ENCODE measurements around the gene STAT4. TPM values are rescaled to one million over a fixed set of nuclear protein-coding genes. Genes with fewer than 3 reads are reported as not detected.

STAT4 gene
- total RNA-seq, 1 donor: 0.54 TPM

DNA sequence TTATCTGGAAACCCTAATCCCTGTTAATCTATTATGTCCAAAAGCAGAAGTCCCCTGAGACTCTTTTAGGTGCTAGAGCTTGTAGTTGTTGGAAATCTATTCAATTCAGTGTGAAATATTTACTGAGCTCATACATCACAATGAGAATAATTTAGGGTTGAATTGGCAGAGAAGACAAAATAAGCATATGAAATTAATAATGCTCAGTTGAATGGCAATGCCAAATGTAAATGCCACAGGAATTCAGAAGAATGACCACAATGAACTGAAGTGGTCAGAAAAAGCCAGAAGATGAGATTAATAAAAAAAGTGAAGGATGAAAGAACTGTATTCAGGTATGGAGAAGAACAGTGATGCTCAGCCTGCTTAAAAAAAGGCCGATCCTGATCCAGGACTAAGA, 8.0 kb upstream of the STAT4 start:
- H3K4me3 ChIP-seq (ENCODE audit: low read depth, low read length): no peak overlapping the region
- no peak for DNase-seq (ENCODE audit: low read depth)
- TF ChIP-seq, protein P1, sequence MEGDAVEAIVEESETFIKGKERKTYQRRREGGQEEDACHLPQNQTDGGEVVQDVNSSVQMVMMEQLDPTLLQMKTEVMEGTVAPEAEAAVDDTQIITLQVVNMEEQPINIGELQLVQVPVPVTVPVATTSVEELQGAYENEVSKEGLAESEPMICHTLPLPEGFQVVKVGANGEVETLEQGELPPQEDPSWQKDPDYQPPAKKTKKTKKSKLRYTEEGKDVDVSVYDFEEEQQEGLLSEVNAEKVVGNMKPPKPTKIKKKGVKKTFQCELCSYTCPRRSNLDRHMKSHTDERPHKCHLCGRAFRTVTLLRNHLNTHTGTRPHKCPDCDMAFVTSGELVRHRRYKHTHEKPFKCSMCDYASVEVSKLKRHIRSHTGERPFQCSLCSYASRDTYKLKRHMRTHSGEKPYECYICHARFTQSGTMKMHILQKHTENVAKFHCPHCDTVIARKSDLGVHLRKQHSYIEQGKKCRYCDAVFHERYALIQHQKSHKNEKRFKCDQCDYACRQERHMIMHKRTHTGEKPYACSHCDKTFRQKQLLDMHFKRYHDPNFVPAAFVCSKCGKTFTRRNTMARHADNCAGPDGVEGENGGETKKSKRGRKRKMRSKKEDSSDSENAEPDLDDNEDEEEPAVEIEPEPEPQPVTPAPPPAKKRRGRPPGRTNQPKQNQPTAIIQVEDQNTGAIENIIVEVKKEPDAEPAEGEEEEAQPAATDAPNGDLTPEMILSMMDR (IDR thresholded peaks at IDR 0.05; ENCODE audit: insufficient read depth, low read length): no peak

DNA sequence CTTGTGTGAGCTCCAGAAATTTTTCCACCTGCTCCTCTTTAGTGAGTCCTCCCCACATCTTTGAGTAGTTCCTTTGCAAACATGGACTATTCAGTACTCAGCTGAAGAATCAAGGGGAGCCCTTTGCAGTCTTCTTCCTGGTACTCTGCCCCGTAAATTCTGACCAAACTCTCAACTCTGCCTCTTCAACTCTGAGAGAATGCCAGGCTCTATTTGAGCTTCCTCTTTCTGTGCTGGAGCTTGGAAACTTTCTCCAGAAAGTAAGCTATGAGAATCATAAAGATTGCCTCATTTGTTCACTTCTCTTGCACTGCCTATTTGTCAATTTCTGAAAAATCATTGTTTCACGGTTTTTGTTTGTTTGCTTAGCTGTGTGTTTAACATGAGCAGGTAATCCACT, 7.4 kb upstream of the STAT4 start:
- no peak overlapping the region for H3K4me3 ChIP-seq (ENCODE audit: low read depth, low read length)
- no peak for DNase-seq (ENCODE audit: low read depth)
- TF ChIP-seq, protein P1 (IDR thresholded peaks at IDR 0.05; ENCODE audit: insufficient read depth, low read length): no peak

DNA sequence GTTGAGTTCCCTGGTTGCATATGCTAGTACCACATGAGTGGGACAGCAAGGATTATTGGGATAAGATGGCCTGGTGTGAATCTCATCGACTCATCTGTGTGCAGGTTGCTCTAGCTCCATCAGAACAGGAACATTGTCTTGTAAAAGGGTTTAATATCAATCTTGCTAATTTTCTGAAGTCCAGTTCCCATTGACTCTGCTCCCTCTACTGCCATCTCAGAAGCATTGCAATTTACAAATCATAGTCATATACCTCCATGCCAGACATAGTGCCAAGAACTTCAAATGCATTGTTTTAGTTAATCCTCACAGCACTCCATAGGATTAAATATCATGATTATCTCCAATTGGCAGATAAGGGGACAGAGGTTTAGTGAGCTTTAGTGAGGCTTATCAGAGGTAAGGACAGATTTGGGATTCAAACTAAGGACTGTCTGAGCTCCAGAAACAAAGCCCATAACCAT, 4.8 kb upstream of the STAT4 start:
- TF ChIP-seq, protein P1 (IDR thresholded peaks at IDR 0.05; ENCODE audit: insufficient read depth, low read length): peak; percentile 78
- H3K4me3 ChIP-seq (ENCODE audit: low read depth, low read length): no peak overlapping the region
- peak; percentile 78 for DNase-seq (ENCODE audit: low read depth)

DNA sequence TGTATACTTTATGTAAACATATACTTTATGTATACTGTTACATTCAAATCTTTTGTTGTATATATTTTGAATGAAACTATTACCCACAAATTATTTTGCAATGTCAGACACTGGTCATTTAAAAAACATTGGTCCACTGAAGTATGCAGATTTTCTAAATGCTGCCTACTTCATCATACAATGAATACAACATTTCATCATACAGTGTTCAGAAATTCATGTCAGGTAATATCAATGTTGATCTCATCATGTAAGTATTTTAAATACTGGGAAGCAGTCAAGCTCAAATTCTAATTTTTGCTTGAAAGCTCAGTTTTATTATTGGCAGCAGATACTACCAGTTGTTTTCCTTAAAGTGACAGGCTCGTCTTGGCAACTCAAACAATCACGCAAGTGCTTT, 2.9 kb upstream of the STAT4 start:
- DNase-seq (ENCODE audit: low read depth): no peak
- H3K4me3 ChIP-seq (ENCODE audit: low read depth, low read length): no peak overlapping the region
- TF ChIP-seq, protein P1 (IDR thresholded peaks at IDR 0.05; ENCODE audit: insufficient read depth, low read length): no peak

DNA sequence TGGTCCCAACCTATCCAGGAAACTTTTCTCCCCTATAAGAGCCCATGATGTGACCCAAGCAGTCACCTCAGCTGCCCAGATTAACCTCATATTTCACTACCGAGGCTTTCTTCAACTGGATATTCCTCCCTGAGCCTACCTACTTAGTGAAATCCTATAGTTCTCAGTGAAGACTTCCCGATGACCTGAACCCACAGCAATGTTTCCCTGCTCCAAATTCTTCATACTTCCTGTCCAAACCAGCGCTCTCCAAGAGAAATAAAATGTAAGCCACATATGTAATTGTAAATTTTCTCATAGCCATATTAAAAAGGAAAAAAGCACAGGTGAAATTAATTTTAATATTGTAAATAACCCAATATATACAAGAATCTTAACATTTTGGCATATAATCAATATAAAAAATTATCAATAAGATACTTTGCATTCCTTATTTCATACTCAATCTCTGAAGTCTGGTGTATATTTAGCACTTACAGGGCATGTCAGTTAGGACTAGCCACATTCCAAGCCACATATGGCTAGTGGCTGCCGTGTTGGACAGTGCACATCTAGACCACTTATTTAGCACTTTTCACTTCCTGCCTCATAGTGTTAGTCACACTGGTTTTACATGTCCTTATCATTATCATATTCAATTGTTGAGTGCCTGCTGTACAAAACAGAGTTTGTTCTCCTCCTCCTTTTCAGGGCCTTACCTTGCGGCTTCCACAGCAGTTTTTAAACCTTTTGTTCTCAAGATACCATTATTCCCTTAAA, 1.9 kb upstream of the STAT4 start:
- H3K4me3 ChIP-seq (ENCODE audit: low read depth, low read length): no peak overlapping the region
- DNase-seq (ENCODE audit: low read depth): peak; percentile 57
- TF ChIP-seq, protein P1 (IDR thresholded peaks at IDR 0.05; ENCODE audit: insufficient read depth, low read length): no peak

DNA sequence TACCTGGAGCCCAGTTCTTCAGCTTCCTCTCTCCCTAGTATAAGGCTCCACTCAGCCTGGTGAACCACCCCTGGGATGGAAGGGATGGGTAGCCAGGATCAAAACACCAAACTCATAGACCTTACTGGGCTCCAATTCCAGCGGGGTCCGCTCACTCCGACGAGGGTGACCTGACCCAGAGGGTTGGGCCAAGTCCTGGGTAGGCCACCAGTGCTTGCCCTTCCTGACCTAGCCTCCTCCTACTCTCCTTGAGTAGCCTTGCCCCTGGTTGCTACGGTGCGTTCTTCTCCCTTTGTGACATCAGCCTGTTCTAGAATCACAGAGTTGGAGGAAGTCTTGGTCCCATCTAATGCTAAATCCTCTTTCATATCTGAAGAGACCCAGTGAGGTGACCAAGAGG, 537 bp upstream of the STAT4 start:
- no peak for DNase-seq (ENCODE audit: low read depth)
- H3K4me3 ChIP-seq (ENCODE audit: low read depth, low read length): no peak overlapping the region
- TF ChIP-seq, protein P1 (IDR thresholded peaks at IDR 0.05; ENCODE audit: insufficient read depth, low read length): no peak

DNA sequence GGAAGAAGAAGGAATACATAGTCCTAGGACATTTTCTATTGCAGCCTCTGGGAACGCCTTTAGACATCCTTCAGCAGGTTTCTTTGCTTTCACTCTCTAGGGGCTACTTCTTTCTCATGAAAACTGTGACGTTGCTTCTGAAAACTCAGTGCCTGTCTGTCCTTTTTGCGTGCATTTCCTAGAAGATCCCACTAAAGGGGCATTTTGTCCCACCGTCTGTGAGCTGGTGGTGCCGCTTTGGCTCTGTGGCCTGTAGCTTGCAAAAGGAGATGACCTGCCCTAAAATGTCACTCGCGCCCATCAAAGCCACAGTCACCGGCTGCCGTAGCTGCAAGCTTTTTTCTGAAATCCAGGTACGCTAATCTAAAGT, 579 bp downstream of the STAT4 start:
- DNase-seq (ENCODE audit: low read depth): no peak
- peak overlapping the region; percentile 54 for H3K4me3 ChIP-seq (ENCODE audit: low read depth, low read length)
- TF ChIP-seq, protein P1 (IDR thresholded peaks at IDR 0.05; ENCODE audit: insufficient read depth, low read length): no peak

Data from fibroblast of the aortic adventitia (primary cell).